ENCODE data around the gene OXNAD1.

Gene OXNAD1

DNA sequence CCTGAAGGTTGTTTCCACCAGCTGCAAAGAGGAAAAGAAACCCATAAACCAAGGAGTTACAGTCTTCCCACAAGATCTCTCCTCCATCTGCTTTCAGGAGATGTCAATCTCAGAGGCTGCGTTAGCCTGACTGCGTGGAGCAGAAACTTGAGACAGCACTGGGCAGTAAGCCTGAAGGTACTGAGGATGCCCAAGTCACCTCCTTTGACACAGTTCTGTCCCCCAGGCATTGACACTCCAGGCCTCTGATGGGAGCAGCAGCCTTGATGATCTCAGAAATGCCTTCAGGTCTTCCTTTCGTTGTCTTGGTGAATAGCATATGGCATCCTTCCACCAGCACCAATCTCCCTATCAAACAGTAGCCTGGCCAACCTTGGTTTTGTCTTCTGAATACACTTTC is 89.3 kb downstream of the OXNAD1 start:
- Histone ChIP-seq H3K4me3 (no peak overlapping the region), H3K27me3 (no peaks in the 10 kb centered on the region), H3K4me1 (peaks cover 0 to 14% (median 0%) of the 10 kb centered on the region in 4 donors), H3K27ac (no peak overlapping the region), H3K9me3 (no peaks in the 10 kb centered on the region), H3K36me3 (peaks cover 0 to 15% (median 5%) of the 10 kb centered on the region in 3 donors)
- intact Hi-C loops (cut with DNase I; ENCODE audit: low total_unique reads): no loop called here
- TF ChIP-seq, protein P1, sequence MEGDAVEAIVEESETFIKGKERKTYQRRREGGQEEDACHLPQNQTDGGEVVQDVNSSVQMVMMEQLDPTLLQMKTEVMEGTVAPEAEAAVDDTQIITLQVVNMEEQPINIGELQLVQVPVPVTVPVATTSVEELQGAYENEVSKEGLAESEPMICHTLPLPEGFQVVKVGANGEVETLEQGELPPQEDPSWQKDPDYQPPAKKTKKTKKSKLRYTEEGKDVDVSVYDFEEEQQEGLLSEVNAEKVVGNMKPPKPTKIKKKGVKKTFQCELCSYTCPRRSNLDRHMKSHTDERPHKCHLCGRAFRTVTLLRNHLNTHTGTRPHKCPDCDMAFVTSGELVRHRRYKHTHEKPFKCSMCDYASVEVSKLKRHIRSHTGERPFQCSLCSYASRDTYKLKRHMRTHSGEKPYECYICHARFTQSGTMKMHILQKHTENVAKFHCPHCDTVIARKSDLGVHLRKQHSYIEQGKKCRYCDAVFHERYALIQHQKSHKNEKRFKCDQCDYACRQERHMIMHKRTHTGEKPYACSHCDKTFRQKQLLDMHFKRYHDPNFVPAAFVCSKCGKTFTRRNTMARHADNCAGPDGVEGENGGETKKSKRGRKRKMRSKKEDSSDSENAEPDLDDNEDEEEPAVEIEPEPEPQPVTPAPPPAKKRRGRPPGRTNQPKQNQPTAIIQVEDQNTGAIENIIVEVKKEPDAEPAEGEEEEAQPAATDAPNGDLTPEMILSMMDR (IDR thresholded peaks at IDR 0.05): no peak
- no peak for DNase-seq

Measured in tibial artery (tissue), 4 donors.